Panc1 (cell line): ENCODE measurements around the gene SLCO3A1. TPM values are rescaled to one million over a fixed set of nuclear protein-coding genes. Genes with fewer than 3 reads are reported as not detected.

ENCODE experiments used
- ATAC-seq: fragments of 200-7000 bp; cut with Tn5 transposase; 2 replicates; pipeline ENCODE4 v1.9.1; 2020; ENCODE audit warnings: mild to moderate bottlenecking, moderate library complexity
- BruUV-seq: library from RNA; stranded (reverse); fragments of 400-500 nt; replicated peaks from 2 replicates; lab custom pipeline; 2021; lab: Mats Ljungman, UMichigan
- CTCF ChIA-PET: fragments of 300-600 bp; sonication (Branson Sonifier 250); formaldehyde crosslinking; loops from one replicate; lab custom pipeline; 2022; ENCODE audit warnings: antibody characterized with exemption; lab: Charles Lee
- POLR2A ChIA-PET: fragments of 300-600 bp; sonication (Branson Sonifier 250); formaldehyde crosslinking; loops from one replicate; lab custom pipeline; 2022; ENCODE audit warnings: antibody characterized with exemption; lab: Charles Lee
- DNase-seq: peaks from one replicate; pipeline ENCODE4 v3.0.0-alpha.2; 2010; ENCODE audit warnings: low read depth, low spot score
- H3K27ac ChIP-seq: 2 replicates; pipeline ENCODE4 v1.5.1; 2011; ENCODE audit warnings: mild to moderate bottlenecking, low read length, inconsistent platforms
- H3K27me3 ChIP-seq: fragments of 200-500 bp; sonication (Bioruptor generic); 2 replicates; pipeline ENCODE4 v1.6.0; 2014; ENCODE audit warnings: low read length, inconsistent platforms; ENCODE audit not compliant: control insufficient read depth, insufficient read depth
- H3K36me3 ChIP-seq: fragments of 200-500 bp; sonication (Bioruptor generic); 2 replicates; pipeline ENCODE4 v1.5.1; 2014; ENCODE audit warnings: inconsistent platforms, mild to moderate bottlenecking, low read length, moderate library complexity; ENCODE audit not compliant: control insufficient read depth, insufficient read depth
- H3K4me1 ChIP-seq: 2 replicates; pipeline ENCODE4 v1.5.1; 2011; ENCODE audit warnings: inconsistent platforms, mild to moderate bottlenecking, low read length, moderate library complexity; ENCODE audit not compliant: control insufficient read depth, insufficient read depth
- H3K4me3 ChIP-seq, 2 experiments: 2 replicates each; pipeline ENCODE4 v1.5.1; 2011 to 2012; ENCODE audit warnings: low read depth in 2 of 2, low read length in 2 of 2, mild to moderate bottlenecking in 2 of 2, inconsistent platforms in 1 of 2, moderate library complexity in 1 of 2
- H3K9me3 ChIP-seq: fragments of 200-500 bp; sonication (Bioruptor generic); 2 replicates; pipeline ENCODE4 v1.5.1; 2014; ENCODE audit warnings: low read depth, mild to moderate bottlenecking, inconsistent platforms, low read length, moderate library complexity; ENCODE audit not compliant: control insufficient read depth, insufficient read depth
- POLR2AphosphoS5 ChIP-seq: IDR thresholded peaks from 2 replicates; pipeline ENCODE4 v1.6.1; 2012; ENCODE audit warnings: mild to moderate bottlenecking, low read depth, low read length, moderate library complexity
- SIN3A ChIP-seq: IDR thresholded peaks from 2 replicates; pipeline ENCODE4 v1.6.1; 2012; ENCODE audit warnings: low read depth, mild to moderate bottlenecking, low read length, moderate library complexity, borderline replicate concordance; ENCODE audit not compliant: insufficient read depth
- TCF7L2 ChIP-seq: IDR thresholded peaks from 2 replicates; pipeline ENCODE4 v1.6.1; 2011; ENCODE audit warnings: mild to moderate bottlenecking, low read depth, low read length, inconsistent platforms
- in situ Hi-C: cut with HindIII; loops from 2 replicates; pipeline ENCODE4 v1.10.0; 2016; ENCODE audit warnings: low sequenced_read_pairs, low pct_unique_long_range_greater_than_20kb
- intact Hi-C: fragments of 100-400 bp; cut with micrococcal nuclease; formaldehyde crosslinking; loops from one replicate; pipeline ENCODE4 v1.10.0; 2022; ENCODE audit not compliant: unreplicated experiment
- total RNA-seq: library from RNA; stranded (reverse); gene quantifications from one replicate; pipeline ENCODE4 v1.2.1, GENCODE V29; 2021; ENCODE audit not compliant: unreplicated experiment
- TF ChIP-seq, protein P1 (sequence below): fragments of 450-650 bp; IDR thresholded peaks from 2 replicates; pipeline ENCODE4 v1.5.1; 2017; ENCODE audit warnings: mild to moderate bottlenecking
- TF ChIP-seq, protein P2 (sequence below), 2 experiments: IDR thresholded peaks; 2 replicates each; pipeline ENCODE4 v1.6.1; 2011 to 2012; ENCODE audit warnings: low read depth in 2 of 2, control low read depth in 1 of 2, low read length in 1 of 2, mild to moderate bottlenecking in 1 of 2, moderate library complexity in 1 of 2; ENCODE audit not compliant: insufficient read depth in 1 of 2

The SLCO3A1 gene
- total RNA-seq, 1 experiment from 2014 or later: 20.6 TPM

DNA sequence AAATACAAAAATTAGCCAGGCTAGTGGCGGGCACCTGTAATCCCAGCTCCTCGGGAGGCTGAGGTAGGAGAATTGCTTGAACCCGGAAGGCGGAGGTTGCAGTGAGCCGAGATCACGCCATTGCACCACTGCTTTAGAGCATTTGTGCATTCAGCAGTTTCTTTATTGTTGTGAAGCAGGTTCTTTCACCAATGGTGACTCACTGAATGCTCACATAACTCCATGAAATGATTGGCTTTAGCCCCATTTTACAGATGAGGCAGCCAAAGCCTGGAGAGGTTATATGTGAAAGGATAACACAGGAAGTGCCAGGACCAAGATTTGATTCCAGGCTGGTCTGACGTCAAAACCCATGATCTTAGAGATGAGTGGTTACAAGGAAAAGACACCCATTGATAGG lies 195.2 kb downstream of the SLCO3A1 start:
- CTCF ChIA-PET: no interaction called here
- intact Hi-C loops: no loop called here
- no peak overlapping the region for H3K4me3 ChIP-seq
- H3K36me3 ChIP-seq: no peaks in the 10 kb centered on the region
- H3K9me3 ChIP-seq: no peaks in the 10 kb centered on the region
- ATAC-seq (no peak), DNase-seq (no peak)
- POLR2A ChIA-PET: no interaction called here
- no peak overlapping the region for H3K27ac ChIP-seq
- no peaks in the 10 kb centered on the region for H3K4me1 ChIP-seq
- TF ChIP-seq TCF7L2: no peak
- no peaks in the 10 kb centered on the region for H3K27me3 ChIP-seq
- in situ Hi-C loops: no loop called here
- no TSS peak for BruUV-seq

DNA sequence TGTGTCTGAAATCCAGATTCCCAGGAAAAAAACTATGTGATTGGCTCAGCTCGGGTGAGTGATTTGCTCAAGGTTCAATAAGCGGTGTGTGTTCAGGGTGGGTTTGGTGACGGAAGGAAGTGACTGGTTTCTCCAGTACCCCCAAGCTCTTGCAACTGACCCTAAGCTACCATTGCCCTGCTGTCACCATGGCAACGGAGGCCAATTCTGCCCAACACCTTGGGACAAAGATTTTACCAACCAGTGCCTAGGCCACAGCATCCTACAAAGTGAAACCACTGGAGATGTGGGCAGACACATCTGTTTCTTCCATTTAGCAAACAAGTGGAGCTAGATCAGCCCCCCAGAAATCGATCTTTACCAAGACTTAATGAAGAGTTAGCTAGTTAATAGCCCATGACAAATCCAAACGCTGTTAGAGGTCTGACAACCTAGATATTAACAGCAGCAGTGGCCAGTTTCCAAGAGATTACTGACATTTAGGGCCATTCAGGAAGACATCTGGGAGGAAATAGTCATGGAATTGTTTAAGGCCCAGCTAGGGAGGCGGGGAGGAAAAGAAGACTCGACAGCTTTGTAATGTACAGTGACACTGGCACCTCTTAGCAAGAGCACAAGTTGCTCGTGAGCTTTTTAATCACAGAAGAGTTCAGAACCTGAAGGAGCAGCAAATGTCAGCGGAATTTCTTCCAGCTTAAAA lies 195.9 kb downstream of the SLCO3A1 start:
- no peak for DNase-seq
- POLR2A ChIA-PET: no interaction called here
- ATAC-seq: no peak
- in situ Hi-C loops (no loop called here), intact Hi-C loops (no loop called here)
- CTCF ChIA-PET: no interaction called here
- H3K27ac ChIP-seq: no peak overlapping the region
- no peaks in the 10 kb centered on the region for H3K9me3 ChIP-seq
- no peaks in the 10 kb centered on the region for H3K27me3 ChIP-seq
- H3K4me3 ChIP-seq: no peak overlapping the region
- TF ChIP-seq, protein P1, sequence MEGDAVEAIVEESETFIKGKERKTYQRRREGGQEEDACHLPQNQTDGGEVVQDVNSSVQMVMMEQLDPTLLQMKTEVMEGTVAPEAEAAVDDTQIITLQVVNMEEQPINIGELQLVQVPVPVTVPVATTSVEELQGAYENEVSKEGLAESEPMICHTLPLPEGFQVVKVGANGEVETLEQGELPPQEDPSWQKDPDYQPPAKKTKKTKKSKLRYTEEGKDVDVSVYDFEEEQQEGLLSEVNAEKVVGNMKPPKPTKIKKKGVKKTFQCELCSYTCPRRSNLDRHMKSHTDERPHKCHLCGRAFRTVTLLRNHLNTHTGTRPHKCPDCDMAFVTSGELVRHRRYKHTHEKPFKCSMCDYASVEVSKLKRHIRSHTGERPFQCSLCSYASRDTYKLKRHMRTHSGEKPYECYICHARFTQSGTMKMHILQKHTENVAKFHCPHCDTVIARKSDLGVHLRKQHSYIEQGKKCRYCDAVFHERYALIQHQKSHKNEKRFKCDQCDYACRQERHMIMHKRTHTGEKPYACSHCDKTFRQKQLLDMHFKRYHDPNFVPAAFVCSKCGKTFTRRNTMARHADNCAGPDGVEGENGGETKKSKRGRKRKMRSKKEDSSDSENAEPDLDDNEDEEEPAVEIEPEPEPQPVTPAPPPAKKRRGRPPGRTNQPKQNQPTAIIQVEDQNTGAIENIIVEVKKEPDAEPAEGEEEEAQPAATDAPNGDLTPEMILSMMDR: no peak
- no peak for TF ChIP-seq POLR2AphosphoS5
- TF ChIP-seq, protein P2, sequence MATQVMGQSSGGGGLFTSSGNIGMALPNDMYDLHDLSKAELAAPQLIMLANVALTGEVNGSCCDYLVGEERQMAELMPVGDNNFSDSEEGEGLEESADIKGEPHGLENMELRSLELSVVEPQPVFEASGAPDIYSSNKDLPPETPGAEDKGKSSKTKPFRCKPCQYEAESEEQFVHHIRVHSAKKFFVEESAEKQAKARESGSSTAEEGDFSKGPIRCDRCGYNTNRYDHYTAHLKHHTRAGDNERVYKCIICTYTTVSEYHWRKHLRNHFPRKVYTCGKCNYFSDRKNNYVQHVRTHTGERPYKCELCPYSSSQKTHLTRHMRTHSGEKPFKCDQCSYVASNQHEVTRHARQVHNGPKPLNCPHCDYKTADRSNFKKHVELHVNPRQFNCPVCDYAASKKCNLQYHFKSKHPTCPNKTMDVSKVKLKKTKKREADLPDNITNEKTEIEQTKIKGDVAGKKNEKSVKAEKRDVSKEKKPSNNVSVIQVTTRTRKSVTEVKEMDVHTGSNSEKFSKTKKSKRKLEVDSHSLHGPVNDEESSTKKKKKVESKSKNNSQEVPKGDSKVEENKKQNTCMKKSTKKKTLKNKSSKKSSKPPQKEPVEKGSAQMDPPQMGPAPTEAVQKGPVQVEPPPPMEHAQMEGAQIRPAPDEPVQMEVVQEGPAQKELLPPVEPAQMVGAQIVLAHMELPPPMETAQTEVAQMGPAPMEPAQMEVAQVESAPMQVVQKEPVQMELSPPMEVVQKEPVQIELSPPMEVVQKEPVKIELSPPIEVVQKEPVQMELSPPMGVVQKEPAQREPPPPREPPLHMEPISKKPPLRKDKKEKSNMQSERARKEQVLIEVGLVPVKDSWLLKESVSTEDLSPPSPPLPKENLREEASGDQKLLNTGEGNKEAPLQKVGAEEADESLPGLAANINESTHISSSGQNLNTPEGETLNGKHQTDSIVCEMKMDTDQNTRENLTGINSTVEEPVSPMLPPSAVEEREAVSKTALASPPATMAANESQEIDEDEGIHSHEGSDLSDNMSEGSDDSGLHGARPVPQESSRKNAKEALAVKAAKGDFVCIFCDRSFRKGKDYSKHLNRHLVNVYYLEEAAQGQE (IDR thresholded peaks at IDR 0.05; ENCODE audit: insufficient read depth in 1 of 2, low read depth in 2 of 2, low read length in 1 of 2): no peak
- no peak for TF ChIP-seq SIN3A
- no peak for TF ChIP-seq TCF7L2
- no peaks in the 10 kb centered on the region for H3K4me1 ChIP-seq
- no TSS peak for BruUV-seq
- H3K36me3 ChIP-seq: no peaks in the 10 kb centered on the region

DNA sequence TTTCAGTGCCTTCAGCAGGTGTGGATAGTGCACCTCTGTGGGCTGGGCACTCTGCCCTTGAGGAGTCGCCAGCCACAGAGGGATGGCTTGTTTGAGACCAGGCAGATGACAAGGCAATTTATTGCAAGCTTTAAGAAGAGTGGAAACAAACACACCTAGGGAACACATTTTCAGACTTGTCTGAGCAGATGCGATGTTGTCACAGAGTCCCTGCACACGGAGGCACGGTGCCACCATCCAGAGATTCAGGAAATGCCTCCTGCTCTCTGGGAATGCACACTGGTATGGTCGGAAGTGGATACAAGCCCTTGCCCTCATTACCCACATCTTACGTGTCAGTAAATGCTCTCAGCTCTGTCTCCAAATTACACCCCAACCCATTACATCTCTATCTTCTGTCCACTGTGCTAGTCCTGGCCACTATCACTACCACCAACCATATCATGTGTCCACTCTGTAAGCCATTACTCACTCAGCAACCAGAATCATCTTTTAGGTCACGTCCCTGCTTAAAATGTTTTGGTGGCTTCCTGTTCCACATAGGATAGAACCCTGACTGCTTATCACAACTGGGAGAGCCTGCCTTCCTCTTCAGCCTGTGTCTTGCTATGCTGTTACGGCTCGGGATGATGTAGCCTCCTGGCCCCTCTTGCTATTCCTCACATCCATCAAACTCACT lies 196.9 kb downstream of the SLCO3A1 start:
- CTCF ChIA-PET: no interaction called here
- in situ Hi-C loops: no loop called here

More for the DNA sequence above, 196.9 kb downstream of the SLCO3A1 start:
- H3K9me3 ChIP-seq: no peaks in the 10 kb centered on the region
- intact Hi-C loops: no loop called here
- POLR2A ChIA-PET: no interaction called here
- DNase-seq: no peak
- H3K27ac ChIP-seq: no peak overlapping the region
- no peak overlapping the region for H3K4me3 ChIP-seq
- TF ChIP-seq SIN3A (no peak), TCF7L2 (no peak), POLR2AphosphoS5 (no peak)
- TF ChIP-seq, protein P2 (IDR thresholded peaks at IDR 0.05; ENCODE audit: insufficient read depth in 1 of 2, low read depth in 2 of 2, low read length in 1 of 2): no peak
- TF ChIP-seq, protein P1: no peak
- ATAC-seq: no peak
- no TSS peak for BruUV-seq
- no peaks in the 10 kb centered on the region for H3K36me3 ChIP-seq
- no peaks in the 10 kb centered on the region for H3K27me3 ChIP-seq
- no peaks in the 10 kb centered on the region for H3K4me1 ChIP-seq
